ENCODE data around the gene AHRR. TPM values are rescaled to one million over a fixed set of nuclear protein-coding genes. Genes with fewer than 3 reads are reported as not detected.

The AHRR gene
- total and polyA plus RNA-seq, 2 of the 4 experiments (the other 2 are of a cell fraction) = 15.6 to 37.1 TPM

DNA sequence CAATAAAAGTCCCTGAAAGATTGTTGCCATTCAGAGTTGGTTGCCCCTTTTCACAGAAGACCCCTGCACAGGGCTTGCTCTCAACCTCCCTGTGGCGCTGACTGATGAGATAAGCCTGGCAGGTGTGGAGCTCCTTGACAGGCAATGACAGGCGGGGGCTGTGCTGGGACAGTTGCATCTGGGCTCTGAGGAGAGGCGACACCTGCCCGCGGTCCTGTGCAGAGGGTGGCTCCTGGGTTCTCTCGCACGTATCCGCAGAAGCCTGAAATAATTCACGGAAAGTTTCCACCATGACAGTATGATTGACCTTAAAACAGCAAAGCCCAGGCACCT lies 101.7 kb downstream of the AHRR start:
- Histone ChIP-seq H3K36me3 (ENCODE audit: control insufficient read depth, insufficient read depth, low read length) (peaks cover 61% of the 10 kb centered on the region), H3K4me2 (ENCODE audit: low read depth, low read length) (no peak overlapping the region), H3K9me3 (ENCODE audit: control insufficient read depth, insufficient read depth, low read length) (no peaks in the 10 kb centered on the region), H2AK9ac (replicated peaks; ENCODE audit: low read depth, low read length, poor library complexity) (no peak overlapping the region), H2AFZ (replicated peaks; ENCODE audit: low read length, poor library complexity) (no peak overlapping the region), H3K18ac (ENCODE audit: low read depth, low read length) (no peak overlapping the region), H3K4ac (ENCODE audit: low read depth, low read length) (no peak overlapping the region), H2BK15ac (ENCODE audit: low read depth, low read length) (no peak overlapping the region), H3K56ac (ENCODE audit: extremely low read depth, insufficient read depth, low read length) (no peak overlapping the region), H3K4me3 (ENCODE audit: insufficient read depth, low read depth, low read length) (no peak overlapping the region), H2BK5ac (ENCODE audit: low read depth, low read length, poor library complexity, severe bottlenecking) (no peak overlapping the region), H3K4me1 (ENCODE audit: control insufficient read depth, insufficient read depth, low read length) (peaks cover 10% of the 10 kb centered on the region), H4K91ac (ENCODE audit: insufficient read depth, low read depth, low read length) (no peak overlapping the region), H2BK20ac (ENCODE audit: low read depth, low read length) (no peak overlapping the region), H3K9ac (ENCODE audit: low read depth, low read length) (no peak overlapping the region), H4K8ac (ENCODE audit: low read depth in 2 of 2, low read length in 2 of 2) (no peak overlapping the region), H4K20me1 (ENCODE audit: insufficient read depth, low read length) (no peaks in the 10 kb centered on the region; the same call in 1 of the 2 replicates), H2BK120ac (ENCODE audit: low read depth, low read length) (no peak overlapping the region), H3K27me3 (ENCODE audit: control insufficient read depth, insufficient read depth, low read length) (no peaks in the 10 kb centered on the region), H3K23ac (ENCODE audit: low read depth, low read length) (no peak overlapping the region), H3K79me1 (ENCODE audit: low read depth in 1 of 2, low read length in 2 of 2) (peaks cover 11 to 59% of the 10 kb centered on the region in 2 experiments), H3K9me1 (ENCODE audit: insufficient read depth, low read length) (peaks cover 8% of the 10 kb centered on the region), H3K27ac (ENCODE audit: insufficient read depth, low read length) (no peak overlapping the region), H2AK5ac (ENCODE audit: low read depth, low read length) (no peak overlapping the region), H4K5ac (ENCODE audit: low read depth, low read length) (no peak overlapping the region), H3K14ac (replicated peaks; ENCODE audit: low read depth, low read length) (no peak overlapping the region)
- dilution Hi-C loops (cut with HindIII; ENCODE audit: low sequenced_read_pairs, unreplicated experiment) = no loop called here
- WGBS, 2 experiments (ENCODE audit: extremely low coverage in 2 of 2, insufficient read length in 1 of 2) = 97% methylated on average over 6 of the region's 9 CpGs; no CpG with 5 or more reads in 1 of the 2 experiments
- no peak for ATAC-seq (ENCODE audit: low read depth)
- ChIA-PET POLR2A (ENCODE audit: unreplicated experiment) (no interaction called here), CTCF (no interaction called here)
- TF ChIP-seq FOS (IDR thresholded peaks at IDR 0.05; ENCODE audit: low read depth, low read length) = no peak
- TF ChIP-seq, protein P1, sequence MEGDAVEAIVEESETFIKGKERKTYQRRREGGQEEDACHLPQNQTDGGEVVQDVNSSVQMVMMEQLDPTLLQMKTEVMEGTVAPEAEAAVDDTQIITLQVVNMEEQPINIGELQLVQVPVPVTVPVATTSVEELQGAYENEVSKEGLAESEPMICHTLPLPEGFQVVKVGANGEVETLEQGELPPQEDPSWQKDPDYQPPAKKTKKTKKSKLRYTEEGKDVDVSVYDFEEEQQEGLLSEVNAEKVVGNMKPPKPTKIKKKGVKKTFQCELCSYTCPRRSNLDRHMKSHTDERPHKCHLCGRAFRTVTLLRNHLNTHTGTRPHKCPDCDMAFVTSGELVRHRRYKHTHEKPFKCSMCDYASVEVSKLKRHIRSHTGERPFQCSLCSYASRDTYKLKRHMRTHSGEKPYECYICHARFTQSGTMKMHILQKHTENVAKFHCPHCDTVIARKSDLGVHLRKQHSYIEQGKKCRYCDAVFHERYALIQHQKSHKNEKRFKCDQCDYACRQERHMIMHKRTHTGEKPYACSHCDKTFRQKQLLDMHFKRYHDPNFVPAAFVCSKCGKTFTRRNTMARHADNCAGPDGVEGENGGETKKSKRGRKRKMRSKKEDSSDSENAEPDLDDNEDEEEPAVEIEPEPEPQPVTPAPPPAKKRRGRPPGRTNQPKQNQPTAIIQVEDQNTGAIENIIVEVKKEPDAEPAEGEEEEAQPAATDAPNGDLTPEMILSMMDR (conservative IDR thresholded peaks at IDR 0.05; ENCODE audit: low read depth, low read length) = no peak
- no peak for TF ChIP-seq BHLHE40 (IDR thresholded peaks at IDR 0.05; ENCODE audit: low read depth, low read length)
- TF ChIP-seq, protein P2, sequence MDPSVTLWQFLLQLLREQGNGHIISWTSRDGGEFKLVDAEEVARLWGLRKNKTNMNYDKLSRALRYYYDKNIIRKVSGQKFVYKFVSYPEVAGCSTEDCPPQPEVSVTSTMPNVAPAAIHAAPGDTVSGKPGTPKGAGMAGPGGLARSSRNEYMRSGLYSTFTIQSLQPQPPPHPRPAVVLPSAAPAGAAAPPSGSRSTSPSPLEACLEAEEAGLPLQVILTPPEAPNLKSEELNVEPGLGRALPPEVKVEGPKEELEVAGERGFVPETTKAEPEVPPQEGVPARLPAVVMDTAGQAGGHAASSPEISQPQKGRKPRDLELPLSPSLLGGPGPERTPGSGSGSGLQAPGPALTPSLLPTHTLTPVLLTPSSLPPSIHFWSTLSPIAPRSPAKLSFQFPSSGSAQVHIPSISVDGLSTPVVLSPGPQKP (IDR thresholded peaks at IDR 0.05; ENCODE audit: borderline replicate concordance, low read depth, low read length) = no peak
- TF ChIP-seq, protein P3, sequence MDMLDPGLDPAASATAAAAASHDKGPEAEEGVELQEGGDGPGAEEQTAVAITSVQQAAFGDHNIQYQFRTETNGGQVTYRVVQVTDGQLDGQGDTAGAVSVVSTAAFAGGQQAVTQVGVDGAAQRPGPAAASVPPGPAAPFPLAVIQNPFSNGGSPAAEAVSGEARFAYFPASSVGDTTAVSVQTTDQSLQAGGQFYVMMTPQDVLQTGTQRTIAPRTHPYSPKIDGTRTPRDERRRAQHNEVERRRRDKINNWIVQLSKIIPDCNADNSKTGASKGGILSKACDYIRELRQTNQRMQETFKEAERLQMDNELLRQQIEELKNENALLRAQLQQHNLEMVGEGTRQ (IDR thresholded peaks at IDR 0.05; ENCODE audit: low read depth, low read length) = no peak
- no peak for TF ChIP-seq CHD1 (IDR thresholded peaks at IDR 0.05; ENCODE audit: low read depth, low read length)
- no peak for TF ChIP-seq MAFK (IDR thresholded peaks at IDR 0.05; ENCODE audit: low read depth, low read length)
- no peak for TF ChIP-seq MAZ (IDR thresholded peaks at IDR 0.05; ENCODE audit: borderline replicate concordance, low read depth, low read length)
- TF ChIP-seq POLR2A (IDR thresholded peaks at IDR 0.05; ENCODE audit: low read depth, low read length) = no peak
- in situ Hi-C loops (cut with MboI; ENCODE audit: low sequenced_read_pairs) = no loop called here
- no TSS peak for BruUV-seq (replicated peaks)
- intact Hi-C loops (cut with micrococcal nuclease) = no loop called here
- no peak for DNase-seq
